ENCODE data around the gene PSMA6. TPM values are rescaled to one million over a fixed set of nuclear protein-coding genes. Genes with fewer than 3 reads are reported as not detected.
A peak's percentile ranks its signal among the peaks of the same experiment; 100 is the strongest.

PSMA6 gene
- total and polyA plus RNA-seq, 2 of the 8 experiments (the other 6 are each of a cell fraction or from before 2014, with no cell fraction given), result 180 to 238 TPM

- Histone ChIP-seq H2BK120ac (replicated peaks; ENCODE audit: low read depth, low read length) (no peak overlapping the region), H3K56ac (replicated peaks; ENCODE audit: insufficient read length, low read depth, low read length) (no peak overlapping the region), H4K8ac (ENCODE audit: extremely low read depth, insufficient read depth, low read length) (no peak overlapping the region), H2BK5ac (ENCODE audit: low read depth, low read length) (no peak overlapping the region), H3K4me2 (ENCODE audit: insufficient read depth in 1 of 2, low read depth in 2 of 2, low read length in 2 of 2) (no peak overlapping the region), H2BK15ac (ENCODE audit: low read length) (no peak overlapping the region), H3K14ac (ENCODE audit: insufficient read length) (no peak overlapping the region), H3K27ac (ENCODE audit: low read depth, low read length) (0 out of 2 replicates have a peak overlapping the region, but pooled peaks have one; percentile 41), H4K5ac (ENCODE audit: insufficient read length, low read depth, low read length) (no peak overlapping the region), H2BK12ac (ENCODE audit: low read depth, low read length) (0 out of 2 replicates have a peak overlapping the region, but pooled peaks have one; percentile 80), H3K18ac (ENCODE audit: extremely low read depth, low read length) (no peak overlapping the region), H3K79me2 (ENCODE audit: control insufficient read depth in 1 of 2, insufficient read depth in 2 of 2, low read length in 2 of 2) (no peaks in the 10 kb centered on the region), H3K9ac (replicated peaks in 1 of 4; ENCODE audit: extremely low read depth in 1 of 4, low read depth in 3 of 4, low read length in 3 of 4) (no peak overlapping the region), H2AFZ (ENCODE audit: low read length) (peak overlapping the region; percentile 65; the same call in 1 of the 2 replicates), H3K27me3 (replicated peaks in 1 of 4; ENCODE audit: control insufficient read depth in 3 of 4, extremely low read depth in 1 of 4, insufficient read depth in 3 of 4, low read length in 3 of 4) (no peaks in the 10 kb centered on the region), H3K9me3 (ENCODE audit: insufficient read depth in 2 of 2, low read depth in 1 of 2, low read length in 1 of 2) (no peaks in the 10 kb centered on the region), H3K36me3 (ENCODE audit: control insufficient read depth in 2 of 4, insufficient read depth in 4 of 4, low read length in 3 of 4) (no peaks in the 10 kb centered on the region), H2AK5ac (ENCODE audit: low read depth, low read length) (no peak overlapping the region), H4K20me1 (replicated peaks in 1 of 2; ENCODE audit: control insufficient read depth in 1 of 2, insufficient read depth in 2 of 2, low read length in 2 of 2) (peaks cover 0 to 2% of the 10 kb centered on the region in 2 experiments), H4K91ac (replicated peaks; ENCODE audit: insufficient read length, low read length) (no peak overlapping the region), H3K23me2 (ENCODE audit: low read depth, low read length) (no peaks in the 10 kb centered on the region), H3K79me1 (ENCODE audit: low read depth, low read length) (no peaks in the 10 kb centered on the region), H2BK20ac (ENCODE audit: low read length) (peak overlapping the region; percentile 32; the same call in 1 of the 2 replicates), H3K4me1 (replicated peaks in 1 of 4; ENCODE audit: control insufficient read depth in 3 of 4, insufficient read depth in 4 of 4, low read length in 3 of 4) (peaks cover 0 to 18% (median 7%) of the 10 kb centered on the region in 4 experiments; a peak in 5 of 7 replicates), H3K4ac (replicated peaks; ENCODE audit: insufficient read length, low read depth, low read length) (no peak overlapping the region), H3K4me3 (ENCODE audit: extremely low read depth in 1 of 4, insufficient read depth in 2 of 4, low read depth in 3 of 4, low read length in 4 of 4) (no peak overlapping the region), H3K23ac (ENCODE audit: insufficient read length) (no peak overlapping the region)
- DNase-seq (ENCODE audit: low read depth in 1 of 2, low spot score in 2 of 2), result no peak
- TF ChIP-seq CHD2 (IDR thresholded peaks at IDR 0.05; ENCODE audit: low read length) (no peak), TBP (IDR thresholded peaks at IDR 0.05; ENCODE audit: low read depth, low read length) (no peak), SP2 (IDR thresholded peaks at IDR 0.05; ENCODE audit: low read length) (no peak), CREB1 (IDR thresholded peaks at IDR 0.05) (no peak), SIRT6 (IDR thresholded peaks at IDR 0.05; ENCODE audit: low read length) (no peak), ATF3 (IDR thresholded peaks at IDR 0.05; ENCODE audit: insufficient read depth, low read depth, low read length) (no peak), HDAC6 (IDR thresholded peaks at IDR 0.05; ENCODE audit: low read depth, low read length) (no peak)
- CTCF ChIA-PET (ENCODE audit: partially characterized antibody), result interaction anchor here (0.9 to 4.3 kb wide), 8 partner anchors 9 to 54 kb away, joined by 3 to 18 read pairs (median 4); partner anchors contain the start of gene NFKBIA
- FAIRE-seq, result no peak
- WGBS, 2 experiments (ENCODE audit: extremely low coverage in 1 of 2, insufficient coverage in 1 of 2, insufficient read length in 1 of 2, insufficient replicate concordance in 2 of 2, low coverage in 1 of 2, low lambda C conversion rate in 2 of 2, missing lambda C conversion rate in 1 of 2), result 95% methylated on average over 5 of the region's 5 CpGs; no CpG with 5 or more reads in 1 of the 2 experiments
- POLR2A ChIA-PET (ENCODE audit: partially characterized antibody), result interaction anchor here (0.6 to 4.6 kb wide), 2 partner anchors 36 to 241 kb away, joined by 3 to 30 read pairs; partner anchors contain the start of gene NFKBIA
These were observed 74.8 kb downstream of the PSMA6 start for GRCh38 chr14:35367056-35367372.
